Raji (cell line): ENCODE measurements around the gene ADAMTSL1.

ENCODE experiments used
- POLR2A ChIP-seq: IDR thresholded peaks from 2 replicates; pipeline ENCODE4 v1.6.1; 2011; ENCODE audit warnings: low read depth, low read length, control low read depth; ENCODE audit not compliant: insufficient read depth

Gene ADAMTSL1

DNA sequence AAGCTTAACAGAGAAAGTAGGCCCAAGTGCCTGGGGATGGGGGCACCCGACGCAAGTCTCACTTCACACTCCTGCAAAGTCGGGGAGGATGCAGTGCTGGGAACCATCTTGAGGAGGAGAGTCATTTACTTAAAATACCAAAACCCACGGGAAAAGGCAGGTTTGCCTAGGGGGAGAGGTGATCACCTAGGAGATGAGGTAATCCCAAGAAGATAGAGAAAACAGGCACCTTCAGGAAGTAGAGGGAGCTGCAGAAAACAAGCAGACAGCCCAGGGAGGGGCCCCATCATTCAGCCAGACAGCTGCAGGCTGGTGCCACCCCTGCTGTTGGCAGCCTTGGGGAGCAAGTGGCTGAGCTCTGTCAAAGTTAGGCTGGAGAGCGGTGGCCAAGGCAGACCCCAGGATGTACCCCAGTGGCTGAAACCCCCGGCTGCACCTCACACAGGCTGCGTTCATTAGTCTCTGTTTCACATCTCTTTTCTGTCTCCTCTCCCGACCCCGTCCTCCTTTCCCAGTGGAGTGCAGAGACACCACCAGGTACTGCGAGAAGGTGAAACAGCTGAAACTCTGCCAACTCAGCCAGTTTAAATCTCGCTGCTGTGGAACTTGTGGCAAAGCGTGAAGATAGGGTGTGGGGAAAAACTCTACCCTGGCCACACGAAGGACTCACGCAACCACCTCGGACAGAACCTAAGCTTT, 434.1 kb downstream of the ADAMTSL1 start:
- no peak for TF ChIP-seq POLR2A

DNA sequence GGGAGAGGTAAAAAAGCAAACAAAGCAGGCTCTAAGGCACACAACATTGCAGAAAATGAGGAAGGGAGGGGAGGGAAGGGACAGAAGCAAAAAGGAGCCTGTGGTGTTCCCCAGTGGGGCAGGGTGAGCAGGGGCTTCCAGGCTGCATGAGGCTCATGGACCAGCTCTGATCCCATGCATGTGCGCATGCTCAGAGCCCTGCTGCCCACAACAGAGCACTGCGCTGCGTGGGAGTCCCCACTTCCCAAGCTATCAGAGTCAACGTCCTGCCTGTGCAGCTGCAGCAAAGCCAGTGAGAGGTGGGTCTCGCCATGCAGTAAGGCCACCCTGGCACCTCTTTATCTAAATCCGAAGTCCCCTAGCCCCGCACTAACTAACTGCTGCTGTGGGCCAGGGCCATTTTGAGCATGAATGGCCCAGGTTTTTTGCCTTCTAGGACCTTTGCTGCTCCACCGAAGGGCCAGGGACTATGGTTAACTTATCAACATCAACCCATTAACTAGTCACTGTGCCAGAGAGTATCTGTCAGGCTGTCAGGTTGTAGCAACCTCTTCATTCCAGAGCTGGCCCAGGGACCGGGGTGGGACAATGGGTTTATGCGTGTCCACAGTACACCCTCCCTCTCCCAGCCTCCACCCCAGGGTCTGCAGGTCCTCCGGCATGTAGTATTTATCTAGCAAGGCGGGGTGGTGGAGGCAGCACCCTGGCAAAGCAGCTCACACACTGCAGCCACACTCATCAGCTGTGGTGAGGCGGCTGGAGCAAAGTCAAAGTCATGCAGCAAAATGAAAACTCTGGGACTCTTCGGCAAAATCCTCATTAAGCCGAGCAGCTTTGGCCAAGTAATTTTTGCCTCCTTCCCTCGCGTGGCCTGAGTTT, 435.4 kb downstream of the ADAMTSL1 start:
- no peak for TF ChIP-seq POLR2A

DNA sequence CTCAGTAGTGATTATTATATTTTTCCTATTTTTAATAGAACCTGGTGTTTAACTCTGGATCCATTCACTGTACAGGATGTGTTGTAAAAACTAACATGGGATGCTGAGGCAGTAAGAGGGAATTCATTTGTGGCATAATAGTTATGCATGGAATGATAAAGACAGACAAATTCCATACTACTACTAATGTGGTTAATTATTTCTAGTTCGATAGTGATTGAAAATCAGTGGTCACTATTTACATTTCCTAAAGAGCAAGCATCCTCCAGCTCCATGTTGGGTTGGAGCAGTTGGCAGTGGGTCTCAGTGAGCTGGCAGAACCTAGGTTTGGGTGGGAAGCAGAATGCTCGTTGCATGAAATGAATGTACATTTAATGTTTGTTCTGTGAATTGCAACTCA, 436.5 kb downstream of the ADAMTSL1 start:
- TF ChIP-seq POLR2A = no peak

DNA sequence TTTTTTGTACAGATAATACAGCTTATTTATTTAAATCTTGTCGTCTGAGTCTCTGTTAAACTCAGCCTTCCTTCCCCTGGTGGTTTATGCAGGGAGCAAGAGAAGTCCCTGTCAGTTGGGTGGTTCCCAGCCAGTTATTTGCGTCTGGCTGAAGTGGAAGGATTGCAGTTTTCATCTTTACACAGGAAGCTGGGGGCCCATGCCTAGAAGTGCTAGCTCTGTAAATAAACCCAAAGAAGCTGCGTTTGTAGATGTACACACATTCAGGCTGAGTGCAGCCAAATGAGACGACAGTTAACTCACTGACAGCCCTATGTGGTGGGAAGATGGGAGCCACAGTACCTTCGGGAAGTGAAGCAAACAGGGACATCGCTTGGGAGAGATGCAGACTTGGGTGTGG, 437.0 kb downstream of the ADAMTSL1 start:
- no peak for TF ChIP-seq POLR2A

DNA sequence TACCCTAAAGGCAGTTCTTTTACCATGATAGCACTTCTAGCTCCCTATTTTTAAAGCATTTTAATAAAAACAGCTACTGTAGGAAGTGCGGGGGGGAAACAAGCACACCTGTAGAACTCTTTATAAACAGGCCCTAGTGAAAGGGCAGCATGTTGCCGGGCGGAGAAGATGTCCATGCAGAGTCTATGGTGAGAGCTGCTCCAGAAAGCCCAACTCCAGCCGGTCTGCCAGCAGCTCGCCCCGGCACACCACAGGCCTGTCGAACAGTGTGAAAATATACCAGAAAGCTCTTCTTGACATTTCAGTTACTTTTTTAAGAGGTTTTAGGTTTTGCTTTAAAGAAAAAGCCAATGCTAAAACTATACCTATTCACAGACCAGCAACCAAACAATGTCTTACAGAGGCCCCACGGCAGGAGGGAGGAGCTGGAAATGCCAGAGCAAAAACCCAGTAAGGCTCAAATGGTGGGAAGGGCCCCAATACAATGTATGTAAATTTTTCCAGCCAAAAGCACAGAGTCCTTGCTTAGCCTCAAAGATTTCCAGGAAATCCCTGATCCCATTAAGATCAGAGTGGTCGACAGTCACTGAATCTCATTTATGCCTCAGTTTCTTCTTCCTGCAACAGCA, 437.9 kb downstream of the ADAMTSL1 start:
- TF ChIP-seq POLR2A = no peak

DNA sequence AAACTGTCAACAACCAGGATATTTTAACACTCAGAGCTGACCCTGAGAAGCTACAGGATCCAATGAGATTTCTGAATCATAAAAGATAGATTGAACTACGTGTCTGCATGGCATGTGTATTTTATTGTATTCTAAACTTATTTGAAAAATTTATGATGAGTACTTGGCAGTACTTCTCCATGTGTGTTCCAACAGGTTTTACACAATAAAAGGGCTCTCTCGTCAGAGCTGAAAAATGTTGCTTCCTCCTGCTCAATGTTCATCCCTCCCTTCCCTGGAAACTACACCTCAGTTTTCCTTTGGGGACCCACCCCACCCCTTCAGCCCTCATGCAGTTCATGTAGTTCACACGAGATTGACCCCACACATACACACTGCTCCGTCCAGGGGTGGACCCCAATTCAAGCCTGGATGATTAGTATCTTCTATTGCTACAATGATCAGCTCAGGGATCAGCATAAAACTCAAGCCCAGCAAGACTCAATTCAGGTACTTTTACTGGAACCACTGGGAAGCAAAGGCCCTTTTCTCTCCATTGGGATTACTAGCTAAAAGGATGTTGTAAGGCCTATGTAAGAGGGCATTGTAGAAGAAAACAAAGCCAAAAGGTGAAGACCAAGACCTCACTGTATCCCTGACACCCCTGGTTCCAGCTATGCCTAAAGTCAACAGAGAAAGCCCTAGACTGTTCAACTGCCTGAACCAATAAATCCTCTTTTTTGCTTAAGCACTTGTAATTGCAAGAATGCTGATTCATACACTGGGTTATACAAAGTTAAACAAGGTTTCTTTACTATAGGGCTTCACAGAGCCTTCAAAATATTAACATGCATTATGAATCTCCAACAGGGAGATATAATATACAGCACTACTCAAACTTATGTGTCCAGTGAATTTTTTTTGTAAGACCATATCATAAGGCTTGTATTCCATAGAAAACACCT, 446.5 kb downstream of the ADAMTSL1 start:
- no peak for TF ChIP-seq POLR2A

DNA sequence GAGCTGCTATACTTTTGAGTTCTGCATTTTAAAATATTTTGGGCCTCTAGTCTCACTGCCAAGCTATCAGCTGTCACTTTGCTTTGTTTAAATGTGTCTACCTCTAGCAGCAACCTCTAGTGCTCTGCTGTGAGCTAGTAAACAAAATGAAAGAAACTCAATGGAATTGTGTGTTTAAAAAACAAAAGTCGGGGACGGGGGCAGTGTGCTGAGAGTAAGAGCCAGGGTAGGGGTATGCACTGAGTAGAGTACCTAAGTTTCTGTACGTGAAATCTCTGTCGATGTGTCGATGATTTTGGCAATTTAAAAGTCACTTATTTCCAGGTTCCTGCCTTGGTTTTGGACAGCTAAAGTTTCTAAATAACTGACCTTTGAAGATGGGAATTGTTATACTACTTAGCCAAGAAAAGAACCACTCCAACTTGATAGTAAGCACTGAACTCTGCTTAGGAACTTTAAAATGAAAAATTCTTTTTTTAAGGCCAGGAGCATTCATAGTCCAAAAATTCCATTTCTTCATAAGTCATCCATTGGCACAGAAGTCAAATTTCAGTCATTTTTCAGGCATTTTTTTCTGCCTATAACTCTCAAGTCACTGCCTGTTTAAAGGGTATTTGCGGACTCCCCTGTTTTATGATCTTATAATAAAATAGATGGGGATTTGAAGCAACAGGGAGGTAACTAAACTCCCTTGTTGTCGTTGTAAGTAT, 447.6 kb downstream of the ADAMTSL1 start:
- TF ChIP-seq POLR2A = no peak

DNA sequence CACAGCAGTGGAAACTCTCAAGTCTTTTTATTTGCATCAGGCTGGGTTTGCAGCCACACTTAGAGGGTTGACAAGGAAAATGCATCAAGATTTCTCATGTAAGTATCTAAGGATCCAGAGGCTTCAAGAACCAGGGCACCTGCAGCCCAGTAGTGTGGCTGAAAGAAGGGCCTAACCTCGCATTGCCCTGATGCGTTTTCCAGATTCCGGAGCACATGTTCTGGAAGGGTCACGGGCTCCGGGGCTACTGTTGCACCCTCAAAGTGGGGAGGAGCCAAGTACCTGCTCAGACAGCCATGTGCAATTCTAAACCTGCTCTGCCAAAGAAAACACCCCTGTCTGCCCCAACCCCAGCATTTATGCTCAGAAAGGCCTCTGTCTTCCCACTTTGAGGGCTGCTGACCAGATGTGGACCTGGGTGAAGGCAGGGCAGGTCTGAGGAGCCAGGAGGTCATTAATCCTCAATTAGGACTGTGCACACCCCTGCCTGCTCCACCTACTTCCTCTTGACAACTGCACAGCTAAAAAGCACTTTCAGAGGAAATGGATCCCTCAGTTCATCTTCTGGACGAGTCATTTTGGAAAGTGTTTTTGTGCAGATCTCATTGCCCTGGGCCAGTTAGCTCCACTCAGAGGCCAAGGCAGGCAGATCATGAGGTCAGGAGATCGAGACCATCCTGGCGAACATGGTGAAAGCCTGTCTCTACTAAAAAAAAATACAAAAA, 448.4 kb downstream of the ADAMTSL1 start:
- TF ChIP-seq POLR2A = no peak

DNA sequence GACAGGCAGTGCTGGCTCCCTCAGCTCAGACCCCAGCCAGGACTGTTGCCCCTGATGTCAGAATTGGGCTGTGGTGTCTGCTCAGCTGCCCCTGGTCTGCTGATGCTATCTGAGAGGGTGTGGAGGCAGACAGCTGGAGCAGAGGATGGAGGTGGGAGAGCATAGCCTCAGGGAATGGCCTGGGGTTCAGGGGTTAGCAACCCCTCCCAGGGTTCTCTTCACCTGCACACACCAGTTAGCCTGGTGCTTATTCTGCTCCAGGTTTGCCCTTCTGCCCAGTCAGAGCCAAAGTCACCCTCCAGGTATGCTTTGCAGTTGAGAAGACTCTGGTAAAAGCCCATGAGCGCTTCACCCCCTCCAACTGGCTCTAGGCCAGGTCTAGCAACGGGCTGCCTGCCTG, 449.2 kb downstream of the ADAMTSL1 start:
- TF ChIP-seq POLR2A = no peak

DNA sequence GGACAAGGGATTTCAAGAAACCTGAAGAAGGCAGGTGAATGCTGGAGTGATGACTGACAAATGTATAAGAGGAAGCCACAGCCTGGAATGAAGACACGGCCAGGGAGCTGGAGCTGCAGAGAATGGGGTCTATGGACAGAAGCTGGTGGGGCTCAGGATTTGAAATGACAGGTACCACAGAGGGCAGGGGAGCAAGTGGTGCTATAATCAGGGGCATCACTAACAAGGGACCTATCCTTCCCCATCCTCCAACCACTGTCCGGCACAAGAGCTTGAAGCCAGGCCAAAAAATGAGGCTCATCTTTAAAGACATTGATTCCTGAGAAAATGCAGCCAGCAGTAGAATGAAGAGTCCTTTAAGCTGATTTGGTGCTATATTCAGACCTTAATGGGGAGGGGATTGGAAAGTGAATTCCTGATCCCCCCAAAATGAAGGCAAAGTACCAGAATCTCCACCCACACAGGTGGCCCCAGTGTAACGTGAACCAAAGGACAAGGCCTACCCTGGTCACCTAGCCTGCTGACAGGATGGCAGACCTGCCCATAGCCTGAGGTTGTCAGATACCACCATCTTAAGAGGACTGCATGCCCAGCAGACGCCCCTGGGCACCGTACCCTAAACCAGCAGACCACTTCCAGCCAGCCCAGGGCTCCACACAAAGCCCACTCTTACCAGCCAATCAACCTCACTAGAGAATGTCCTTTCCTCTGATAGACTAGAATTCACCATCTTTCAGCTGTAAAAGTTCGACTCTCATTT, 449.9 kb downstream of the ADAMTSL1 start:
- no peak for TF ChIP-seq POLR2A

DNA sequence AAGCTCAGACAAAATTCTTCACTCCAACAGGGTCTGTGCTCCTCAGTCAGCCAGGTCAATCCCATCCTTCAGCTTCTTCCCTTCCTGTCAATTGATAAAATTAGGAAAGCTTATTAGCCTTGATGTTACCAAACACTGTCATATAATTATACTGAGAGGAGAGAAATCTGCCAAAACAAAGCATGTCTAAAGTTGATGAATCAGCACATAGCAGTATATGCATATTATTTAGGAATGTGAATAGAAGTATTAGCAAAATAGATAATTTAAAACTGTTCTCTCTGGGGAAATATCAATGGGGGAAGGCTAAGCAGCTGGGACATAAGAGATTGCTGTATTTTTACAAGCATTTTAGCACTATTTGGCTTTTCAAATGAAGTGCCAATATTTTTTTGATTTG, 451.9 kb downstream of the ADAMTSL1 start:
- TF ChIP-seq POLR2A = no peak

DNA sequence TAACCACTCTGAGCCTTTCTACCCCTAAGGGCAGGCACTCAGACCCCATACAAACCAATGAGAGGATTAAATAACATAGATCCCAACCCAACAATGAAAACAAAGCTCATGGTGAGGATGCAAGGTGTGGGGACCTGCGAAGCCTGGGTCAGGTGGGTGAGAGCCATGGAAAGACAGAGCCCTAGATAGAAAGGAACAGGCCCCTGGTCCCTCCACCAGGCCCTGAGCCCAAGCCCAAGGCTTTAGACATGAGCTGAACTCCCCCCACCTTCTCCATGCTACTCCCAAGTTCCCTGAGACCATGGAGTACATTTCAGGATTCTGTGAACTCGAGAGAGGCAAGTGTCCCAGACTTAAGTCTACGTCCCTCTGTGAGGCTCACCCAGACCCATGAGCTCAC, 452.6 kb downstream of the ADAMTSL1 start:
- no peak for TF ChIP-seq POLR2A

DNA sequence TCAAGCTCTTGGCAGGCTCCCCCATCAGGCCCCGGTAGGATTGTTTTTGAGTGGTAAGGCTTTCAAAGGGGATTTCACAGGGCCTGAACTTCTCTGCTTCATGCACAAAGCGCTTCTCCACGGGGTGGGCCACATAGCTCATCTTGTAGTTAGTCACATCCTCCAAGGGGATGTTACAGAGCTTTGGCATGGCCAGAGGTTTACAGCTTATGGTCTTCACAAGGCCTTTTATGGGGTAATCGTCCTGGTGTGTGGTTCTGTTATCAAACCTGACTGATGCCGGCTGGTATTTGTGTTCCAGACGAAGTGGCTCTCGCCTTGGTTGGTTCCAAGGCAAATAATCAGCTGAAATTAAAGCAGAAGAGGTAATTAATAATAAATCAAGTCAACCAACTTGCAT, 454.8 kb downstream of the ADAMTSL1 start:
- no peak for TF ChIP-seq POLR2A
